ENCODE results near the gene HTR2C. TPM values are rescaled to one million over a fixed set of nuclear protein-coding genes. Genes with fewer than 3 reads are reported as not detected.
"Not testable (repeated sequence)": the region's sequence is repeated elsewhere in the genome, so short reads cannot be mapped to it uniquely, and the experiment has no call there.

HTR2C gene
- total RNA-seq, 1 donor from 2014 or later: not detected

- Histone ChIP-seq H3K4me1 (no peaks in the 10 kb centered on the region), H3K27ac (no peak overlapping the region), H3K27me3 (no peaks in the 10 kb centered on the region), H3K36me3 (no peaks in the 10 kb centered on the region), H3K4me3 (no peak overlapping the region), H3K9me3 (no peaks in the 10 kb centered on the region)
- intact Hi-C loops (cut with DNase I): no loop called here
- DNase-seq (ENCODE audit: low spot score in 2 of 2): no peak
- no peak for TF ChIP-seq CTCF (IDR thresholded peaks at IDR 0.05)
These were observed 66.5 kb downstream of the HTR2C start for GRCh38 chrX:114650351-114650750.

GRCh38 chrX:114675365-114675764 is 91.5 kb downstream of the HTR2C start:
- no peaks in the 10 kb centered on the region for H3K36me3 ChIP-seq
- H3K27ac ChIP-seq: no peak overlapping the region
- H3K4me1 ChIP-seq: no peaks in the 10 kb centered on the region
- H3K27me3 ChIP-seq: no peaks in the 10 kb centered on the region
- no peak overlapping the region for H3K4me3 ChIP-seq
- no peak for DNase-seq (ENCODE audit: low spot score in 2 of 2)
- TF ChIP-seq CTCF (IDR thresholded peaks at IDR 0.05): no peak
- no peaks in the 10 kb centered on the region for H3K9me3 ChIP-seq
- intact Hi-C loops (cut with DNase I): no loop called here

- H3K9me3 ChIP-seq; H3K27me3 ChIP-seq; DNase-seq (ENCODE audit: low spot score in 2 of 2); H3K27ac ChIP-seq; H3K36me3 ChIP-seq; H3K4me3 ChIP-seq; H3K4me1 ChIP-seq; intact Hi-C loops (cut with DNase I): not testable (repeated sequence)
These were observed 116.6 kb downstream of the HTR2C start for GRCh38 chrX:114700533-114700932.

GRCh38 chrX:114709406-114709805 is 125.5 kb downstream of the HTR2C start:
- no peak for DNase-seq (ENCODE audit: low spot score in 2 of 2)
- no peaks in the 10 kb centered on the region for H3K9me3 ChIP-seq
- no peak overlapping the region for H3K4me3 ChIP-seq
- no peaks in the 10 kb centered on the region for H3K4me1 ChIP-seq
- intact Hi-C loops (cut with DNase I): no loop called here
- TF ChIP-seq CTCF (IDR thresholded peaks at IDR 0.05): no peak
- H3K36me3 ChIP-seq: no peaks in the 10 kb centered on the region
- H3K27me3 ChIP-seq: no peaks in the 10 kb centered on the region
- no peak overlapping the region for H3K27ac ChIP-seq

- H3K27me3 ChIP-seq: no peaks in the 10 kb centered on the region
- DNase-seq (ENCODE audit: low spot score in 2 of 2): no peak
- H3K4me1 ChIP-seq: no peaks in the 10 kb centered on the region
- TF ChIP-seq CTCF (IDR thresholded peaks at IDR 0.05): no peak
- intact Hi-C loops (cut with DNase I): no loop called here
- no peaks in the 10 kb centered on the region for H3K9me3 ChIP-seq
- H3K4me3 ChIP-seq: no peak overlapping the region
- no peaks in the 10 kb centered on the region for H3K36me3 ChIP-seq
- H3K27ac ChIP-seq: no peak overlapping the region
These were observed 126.7 kb downstream of the HTR2C start for GRCh38 chrX:114710571-114710970.

GRCh38 chrX:114712466-114712865 is 128.6 kb downstream of the HTR2C start:
- no peaks in the 10 kb centered on the region for H3K36me3 ChIP-seq
- TF ChIP-seq CTCF (IDR thresholded peaks at IDR 0.05): no peak
- no peak overlapping the region for H3K27ac ChIP-seq
- no peak for DNase-seq (ENCODE audit: low spot score in 2 of 2)
- intact Hi-C loops (cut with DNase I): no loop called here
- no peaks in the 10 kb centered on the region for H3K4me1 ChIP-seq
- H3K9me3 ChIP-seq: no peaks in the 10 kb centered on the region
- no peak overlapping the region for H3K4me3 ChIP-seq
- no peaks in the 10 kb centered on the region for H3K27me3 ChIP-seq

Measured in ascending aorta (tissue), 2 donors.